Neural progenitor cell (in vitro differentiated cells): Measurements from ENCODE around the gene PCDH18. TPM values are rescaled to one million over a fixed set of nuclear protein-coding genes. Genes with fewer than 3 reads are reported as not detected.

Experiments used
- DNase-seq: peaks from one replicate; pipeline ENCODE4 v3.0.0-alpha.2; 2016; ENCODE audit warnings: low spot score
- H2AFZ ChIP-seq: fragments of 200-600 bp; sonication (generic); replicated peaks from 2 replicates; pipeline ENCODE4 v1.6.1; 2016; ENCODE audit warnings: antibody characterized with exemption
- H3F3A ChIP-seq: fragments of 200-600 bp; sonication (generic); 2 replicates; pipeline ENCODE4 v1.6.1; 2016; ENCODE audit warnings: antibody characterized with exemption, low read depth
- H3K27ac ChIP-seq: fragments of 200-600 bp; sonication (generic); 2 replicates; pipeline ENCODE4 v1.5.1; 2016; ENCODE audit warnings: mild to moderate bottlenecking
- H3K27me3 ChIP-seq: fragments of 200-600 bp; sonication (generic); 2 replicates; pipeline ENCODE4 v1.6.1; 2016; ENCODE audit warnings: mild to moderate bottlenecking, moderate library complexity
- H3K36me3 ChIP-seq: fragments of 200-600 bp; sonication (generic); 2 replicates; pipeline ENCODE4 v1.5.1; 2016
- H3K4me1 ChIP-seq: fragments of 200-600 bp; sonication (generic); 2 replicates; pipeline ENCODE4 v1.6.1; 2016; ENCODE audit warnings: mixed run types
- H3K4me2 ChIP-seq: fragments of 200-600 bp; sonication (generic); 2 replicates; pipeline ENCODE4 v1.6.1; 2016
- H3K4me3 ChIP-seq: fragments of 200-600 bp; sonication (generic); 2 replicates; pipeline ENCODE4 v1.5.1; 2016
- H3K79me2 ChIP-seq: fragments of 200-600 bp; sonication (generic); 2 replicates; pipeline ENCODE4 v1.6.1; 2016; ENCODE audit warnings: low read depth
- H3K9ac ChIP-seq: fragments of 200-600 bp; sonication (generic); 2 replicates; pipeline ENCODE4 v1.6.1; 2016
- H3K9me3 ChIP-seq: fragments of 200-600 bp; sonication (generic); 2 replicates; pipeline ENCODE4 v1.5.1; 2016; ENCODE audit warnings: low read depth
- H4K20me1 ChIP-seq: fragments of 200-600 bp; sonication (generic); 2 replicates; pipeline ENCODE4 v1.6.1; 2016; ENCODE audit warnings: low read depth
- H3K27ac Mint-ChIP-seq: 3 replicates; pipeline ENCODE4 v1.8.0; 2021; ENCODE audit warnings: mixed read lengths
- H3K27me3 Mint-ChIP-seq: 2 replicates; pipeline ENCODE4 v1.8.0; 2022; ENCODE audit warnings: low read depth, mild to moderate bottlenecking, inconsistent platforms, moderate library complexity, mixed read lengths; ENCODE audit not compliant: insufficient read depth
- H3K36me3 Mint-ChIP-seq: 3 replicates; pipeline ENCODE4 v1.8.0; 2021; ENCODE audit warnings: mixed read lengths
- H3K4me1 Mint-ChIP-seq: 3 replicates; pipeline ENCODE4 v1.8.0; 2021; ENCODE audit warnings: mixed read lengths
- H3K4me3 Mint-ChIP-seq: 3 replicates; pipeline ENCODE4 v1.8.0; 2021; ENCODE audit warnings: mild to moderate bottlenecking, moderate library complexity, mixed read lengths
- H3K9me3 Mint-ChIP-seq: 3 replicates; pipeline ENCODE4 v1.8.0; 2020; ENCODE audit warnings: mixed read lengths
- CTCF ChIP-seq: fragments of 200-600 bp; sonication (generic); IDR thresholded peaks from 2 replicates; pipeline ENCODE4 v1.5.1; 2017; ENCODE audit warnings: antibody characterized with exemption, mild to moderate bottlenecking
- EZH2 ChIP-seq: fragments of 200-600 bp; sonication (generic); IDR thresholded peaks from 2 replicates; pipeline ENCODE4 v1.6.1; 2017; ENCODE audit warnings: antibody characterized with exemption, mild to moderate bottlenecking, moderate library complexity
- EZH2phosphoT487 ChIP-seq: fragments of 200-600 bp; sonication (generic); IDR thresholded peaks from 2 replicates; pipeline ENCODE4 v1.6.1; 2017; ENCODE audit warnings: antibody characterized with exemption
- total RNA-seq: library from RNA; depleted of rRNA; stranded (reverse); fragments of >200 nt; gene quantifications from 2 replicates; pipeline ENCODE4 v1.2.3, GENCODE V29; 2015; ENCODE audit warnings: low replicate concordance

PCDH18 gene
- total RNA-seq, 1 donor from 2014 or later = 220 TPM

- Histone ChIP-seq H3K9ac (no peak overlapping the region), H3K27ac (no peak overlapping the region), H3K4me1 (no peaks in the 10 kb centered on the region), H3K9me3 (no peaks in the 10 kb centered on the region), H3K79me2 (no peaks in the 10 kb centered on the region), H3K36me3 (no peaks in the 10 kb centered on the region), H3K4me3 (no peak overlapping the region), H3K4me2 (no peak overlapping the region), H3K27me3 (no peaks in the 10 kb centered on the region), H2AFZ (no peak overlapping the region), H4K20me1 (no peaks in the 10 kb centered on the region), H3F3A (no peaks in the 10 kb centered on the region)
- H3K9me3 Mint-ChIP-seq = peaks cover 13% of the 10 kb centered on the region
- TF ChIP-seq CTCF = no peak
- no peak for TF ChIP-seq EZH2
- no peak for TF ChIP-seq EZH2phosphoT487
- no peaks in the 10 kb centered on the region for H3K27me3 Mint-ChIP-seq
- no peak overlapping the region for H3K4me3 Mint-ChIP-seq
- H3K27ac Mint-ChIP-seq = no peak overlapping the region
- peaks cover 2% of the 10 kb centered on the region for H3K36me3 Mint-ChIP-seq
- DNase-seq = no peak
- peaks cover 8% of the 10 kb centered on the region for H3K4me1 Mint-ChIP-seq
These were observed 39.9 kb upstream of the PCDH18 start for GRCh38 chr4:137572163-137572562.

- Mint-ChIP-seq H3K27me3 (no peaks in the 10 kb centered on the region), H3K27ac (no peak overlapping the region), H3K36me3 (no peaks in the 10 kb centered on the region), H3K9me3 (no peaks in the 10 kb centered on the region), H3K4me3 (no peak overlapping the region), H3K4me1 (peaks cover 8% of the 10 kb centered on the region)
- Histone ChIP-seq H3K4me1 (peaks cover 14% of the 10 kb centered on the region), H2AFZ (peak overlapping the region; percentile 77), H3K9me3 (no peaks in the 10 kb centered on the region), H3K27ac (no peak overlapping the region), H3F3A (no peaks in the 10 kb centered on the region), H3K36me3 (no peaks in the 10 kb centered on the region), H3K79me2 (no peaks in the 10 kb centered on the region), H4K20me1 (no peaks in the 10 kb centered on the region), H3K9ac (no peak overlapping the region), H3K4me2 (no peak overlapping the region), H3K27me3 (no peaks in the 10 kb centered on the region), H3K4me3 (no peak overlapping the region)
- DNase-seq = no peak
- TF ChIP-seq EZH2phosphoT487 (no peak), EZH2 (no peak), CTCF (no peak)
These were observed 27.5 kb upstream of the PCDH18 start for GRCh38 chr4:137559801-137560200.

- peak; percentile 25 for DNase-seq
- Histone ChIP-seq H3K9me3 (no peaks in the 10 kb centered on the region), H3K79me2 (no peaks in the 10 kb centered on the region), H2AFZ (peak overlapping the region; percentile 77), H3F3A (no peaks in the 10 kb centered on the region), H4K20me1 (no peaks in the 10 kb centered on the region), H3K4me3 (no peak overlapping the region), H3K4me1 (peaks cover 14% of the 10 kb centered on the region), H3K9ac (no peak overlapping the region), H3K27me3 (no peaks in the 10 kb centered on the region), H3K4me2 (no peak overlapping the region), H3K36me3 (no peaks in the 10 kb centered on the region), H3K27ac (no peak overlapping the region)
- peaks cover 8% of the 10 kb centered on the region for H3K4me1 Mint-ChIP-seq
- no peaks in the 10 kb centered on the region for H3K27me3 Mint-ChIP-seq
- TF ChIP-seq CTCF = no peak
- no peak for TF ChIP-seq EZH2
- no peak for TF ChIP-seq EZH2phosphoT487
- H3K9me3 Mint-ChIP-seq = no peaks in the 10 kb centered on the region
- H3K27ac Mint-ChIP-seq = peak overlapping the region; percentile 64
- H3K36me3 Mint-ChIP-seq = no peaks in the 10 kb centered on the region
- H3K4me3 Mint-ChIP-seq = no peak overlapping the region
These were observed 26.7 kb upstream of the PCDH18 start for GRCh38 chr4:137558951-137559350.

- peaks cover 3% of the 10 kb centered on the region for H3K79me2 ChIP-seq
- no peak overlapping the region for H3K9ac ChIP-seq
- peak overlapping the region; percentile 37 for H2AFZ ChIP-seq
- Mint-ChIP-seq H3K9me3 (no peaks in the 10 kb centered on the region), H3K27me3 (no peaks in the 10 kb centered on the region), H3K4me3 (no peak overlapping the region), H3K27ac (peak overlapping the region; percentile 84), H3K4me1 (peaks cover 51% of the 10 kb centered on the region), H3K36me3 (no peaks in the 10 kb centered on the region)
- H3K27me3 ChIP-seq = no peaks in the 10 kb centered on the region
- H3F3A ChIP-seq = peaks cover 44% of the 10 kb centered on the region
- peaks cover 71% of the 10 kb centered on the region for H3K4me1 ChIP-seq
- peak overlapping the region; percentile 99 for H3K27ac ChIP-seq
- TF ChIP-seq EZH2phosphoT487 = no peak
- no peak for TF ChIP-seq CTCF
- TF ChIP-seq EZH2 = no peak
- no peaks in the 10 kb centered on the region for H3K36me3 ChIP-seq
- peak; percentile 49 for DNase-seq
- H3K4me3 ChIP-seq = no peak overlapping the region
- peak overlapping the region; percentile 50 for H3K4me2 ChIP-seq
- no peaks in the 10 kb centered on the region for H4K20me1 ChIP-seq
- no peaks in the 10 kb centered on the region for H3K9me3 ChIP-seq
These were observed 13.2 kb upstream of the PCDH18 start for GRCh38 chr4:137545461-137545861.
